Type B pancreatic cell (in vitro differentiated cells): ENCODE measurements around the gene RCN2. TPM values are rescaled to one million over a fixed set of nuclear protein-coding genes. Genes with fewer than 3 reads are reported as not detected.
"Not testable (repeated sequence)": the region's sequence is repeated elsewhere in the genome, so short reads cannot be mapped to it uniquely, and the experiment has no call there.

Experiments used
- DNase-seq: peaks from one replicate; pipeline ENCODE4 v3.0.0; 2021; ENCODE audit warnings: mixed read lengths; ENCODE audit not compliant: unreplicated experiment; ENCODE audit errors: extremely low spot score
- H3K27ac Mint-ChIP-seq: 2 replicates; pipeline ENCODE4 v1.8.0; 2021; ENCODE audit warnings: mild to moderate bottlenecking, mixed read lengths
- H3K27me3 Mint-ChIP-seq: 2 replicates; pipeline ENCODE4 v1.8.0; 2021; ENCODE audit warnings: mixed read lengths
- H3K36me3 Mint-ChIP-seq: 2 replicates; pipeline ENCODE4 v1.8.0; 2021; ENCODE audit warnings: mixed read lengths
- H3K4me1 Mint-ChIP-seq: one replicate; pipeline ENCODE4 v1.8.0; 2021; ENCODE audit warnings: mixed read lengths; ENCODE audit not compliant: unreplicated experiment
- H3K4me3 Mint-ChIP-seq: 2 replicates; pipeline ENCODE4 v1.8.0; 2021; ENCODE audit warnings: mild to moderate bottlenecking, mixed read lengths
- H3K9me3 Mint-ChIP-seq: 2 replicates; pipeline ENCODE4 v1.8.0; 2021; ENCODE audit warnings: mixed read lengths
- total RNA-seq: library from RNA; stranded (reverse); gene quantifications from 2 replicates; pipeline ENCODE4 v1.2.1, GENCODE V29; 2021; ENCODE audit warnings: low replicate concordance
- TF ChIP-seq, protein P1 (sequence below): fragments of 200-600 bp; sonication (generic); conservative IDR thresholded peaks from 2 replicates; pipeline ENCODE4 v1.5.0; 2021; ENCODE audit warnings: antibody characterized with exemption, mild to moderate bottlenecking

RCN2 gene
- total RNA-seq, 1 donor from 2014 or later: 109 TPM

DNA sequence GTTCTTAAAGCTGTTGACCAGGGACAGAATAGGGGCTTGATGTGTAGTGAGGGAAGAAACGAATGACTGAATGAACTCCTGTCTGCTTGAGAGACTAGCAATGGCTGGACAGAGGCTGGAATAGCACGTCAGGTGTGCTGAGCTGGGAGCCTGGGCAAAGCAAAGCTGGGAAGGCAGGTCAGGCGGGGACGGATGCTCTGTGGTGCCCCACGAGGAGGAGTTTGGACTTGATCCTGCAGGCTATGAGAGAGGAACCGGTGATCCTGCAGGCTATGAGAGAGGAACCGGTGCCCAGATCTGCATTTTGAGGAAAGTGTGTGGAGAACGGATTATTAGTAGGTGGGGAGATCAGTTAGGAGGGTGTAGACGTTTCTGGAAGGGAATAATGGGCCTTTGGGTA is 32.0 kb downstream of the RCN2 start:
- Mint-ChIP-seq H3K4me1 (peaks cover 32% of the 10 kb centered on the region), H3K27ac (no peak overlapping the region), H3K27me3 (peaks cover 11% of the 10 kb centered on the region), H3K36me3 (no peaks in the 10 kb centered on the region), H3K4me3 (no peak overlapping the region), H3K9me3 (no peaks in the 10 kb centered on the region)
- no peak for DNase-seq
- TF ChIP-seq, protein P1, sequence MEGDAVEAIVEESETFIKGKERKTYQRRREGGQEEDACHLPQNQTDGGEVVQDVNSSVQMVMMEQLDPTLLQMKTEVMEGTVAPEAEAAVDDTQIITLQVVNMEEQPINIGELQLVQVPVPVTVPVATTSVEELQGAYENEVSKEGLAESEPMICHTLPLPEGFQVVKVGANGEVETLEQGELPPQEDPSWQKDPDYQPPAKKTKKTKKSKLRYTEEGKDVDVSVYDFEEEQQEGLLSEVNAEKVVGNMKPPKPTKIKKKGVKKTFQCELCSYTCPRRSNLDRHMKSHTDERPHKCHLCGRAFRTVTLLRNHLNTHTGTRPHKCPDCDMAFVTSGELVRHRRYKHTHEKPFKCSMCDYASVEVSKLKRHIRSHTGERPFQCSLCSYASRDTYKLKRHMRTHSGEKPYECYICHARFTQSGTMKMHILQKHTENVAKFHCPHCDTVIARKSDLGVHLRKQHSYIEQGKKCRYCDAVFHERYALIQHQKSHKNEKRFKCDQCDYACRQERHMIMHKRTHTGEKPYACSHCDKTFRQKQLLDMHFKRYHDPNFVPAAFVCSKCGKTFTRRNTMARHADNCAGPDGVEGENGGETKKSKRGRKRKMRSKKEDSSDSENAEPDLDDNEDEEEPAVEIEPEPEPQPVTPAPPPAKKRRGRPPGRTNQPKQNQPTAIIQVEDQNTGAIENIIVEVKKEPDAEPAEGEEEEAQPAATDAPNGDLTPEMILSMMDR: no peak

DNA sequence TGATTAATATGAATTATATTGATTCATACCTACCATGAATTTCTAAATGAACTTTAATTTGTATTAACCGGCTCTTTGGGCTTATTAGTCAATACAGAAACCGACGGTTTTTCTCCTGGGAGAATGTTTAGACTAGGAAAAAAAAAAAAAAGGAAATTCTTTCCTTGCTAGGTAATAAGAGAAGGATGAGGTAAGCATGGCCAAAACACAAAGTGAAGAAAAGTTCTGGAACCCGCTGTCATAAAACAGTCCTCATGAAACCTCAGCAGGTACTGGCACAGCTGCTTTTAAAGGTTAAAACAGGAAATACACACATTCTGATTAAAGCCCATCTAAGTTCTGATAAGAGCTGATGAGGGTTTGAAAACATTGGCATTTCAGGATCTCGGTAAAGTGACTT is 32.6 kb downstream of the RCN2 start:
- TF ChIP-seq, protein P1: no peak
- H3K36me3 Mint-ChIP-seq: no peaks in the 10 kb centered on the region
- no peaks in the 10 kb centered on the region for H3K9me3 Mint-ChIP-seq
- no peak overlapping the region for H3K27ac Mint-ChIP-seq
- H3K27me3 Mint-ChIP-seq: peaks cover 11% of the 10 kb centered on the region
- H3K4me1 Mint-ChIP-seq: peaks cover 32% of the 10 kb centered on the region
- no peak overlapping the region for H3K4me3 Mint-ChIP-seq
- DNase-seq: no peak

DNA sequence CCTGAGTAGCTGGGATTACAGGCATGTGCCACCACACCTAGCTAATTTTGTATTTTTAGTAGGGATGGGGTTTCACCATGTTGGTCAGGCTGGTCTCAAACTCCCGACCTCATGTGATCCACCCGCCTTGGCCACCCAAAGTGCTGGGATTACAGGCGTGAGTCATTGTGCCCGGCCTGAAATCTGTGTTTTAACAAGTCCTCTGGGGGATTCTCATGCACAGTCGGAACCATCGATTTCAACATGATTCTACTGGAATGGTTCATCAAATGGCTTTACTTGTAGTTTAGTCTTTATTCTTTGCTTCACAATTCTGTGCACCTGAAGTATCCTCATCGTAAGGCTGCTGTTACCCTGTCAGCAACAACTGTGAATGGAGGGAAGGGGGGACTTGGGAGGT is 34.5 kb downstream of the RCN2 start:
- H3K36me3 Mint-ChIP-seq: not testable (repeated sequence)

DNA sequence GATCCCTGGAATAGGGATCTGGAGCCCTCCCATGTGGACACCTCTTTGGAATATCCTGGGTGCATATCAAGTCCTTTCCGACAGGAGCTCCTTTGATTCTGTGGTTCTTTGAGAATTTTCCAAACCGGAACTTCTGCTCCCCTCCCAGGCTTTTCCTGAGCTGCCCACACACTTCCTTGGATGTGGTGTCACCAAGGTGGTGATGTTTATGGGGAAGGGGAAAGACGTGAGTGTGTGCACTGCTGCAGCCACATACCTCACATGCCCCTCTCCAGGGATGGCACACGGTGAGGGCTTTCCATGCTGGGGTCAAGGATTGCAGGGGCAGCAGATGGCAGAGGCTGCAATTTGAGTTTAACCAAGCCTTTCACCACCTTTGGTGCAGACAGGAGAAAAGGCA is 35.5 kb downstream of the RCN2 start:
- no peak overlapping the region for H3K4me3 Mint-ChIP-seq
- no peaks in the 10 kb centered on the region for H3K36me3 Mint-ChIP-seq
- peaks cover 18% of the 10 kb centered on the region for H3K4me1 Mint-ChIP-seq
- H3K27ac Mint-ChIP-seq: no peak overlapping the region
- peaks cover 14% of the 10 kb centered on the region for H3K27me3 Mint-ChIP-seq
- TF ChIP-seq, protein P1: no peak
- DNase-seq: no peak
- H3K9me3 Mint-ChIP-seq: no peaks in the 10 kb centered on the region

More for the DNA sequence above, 34.5 kb downstream of the RCN2 start:
- not testable (repeated sequence) for H3K27ac Mint-ChIP-seq, H3K9me3 Mint-ChIP-seq, DNase-seq, H3K4me3 Mint-ChIP-seq
- Mint-ChIP-seq H3K27me3 (peaks cover 12% of the 10 kb centered on the region), H3K4me1 (peaks cover 28% of the 10 kb centered on the region)

DNA sequence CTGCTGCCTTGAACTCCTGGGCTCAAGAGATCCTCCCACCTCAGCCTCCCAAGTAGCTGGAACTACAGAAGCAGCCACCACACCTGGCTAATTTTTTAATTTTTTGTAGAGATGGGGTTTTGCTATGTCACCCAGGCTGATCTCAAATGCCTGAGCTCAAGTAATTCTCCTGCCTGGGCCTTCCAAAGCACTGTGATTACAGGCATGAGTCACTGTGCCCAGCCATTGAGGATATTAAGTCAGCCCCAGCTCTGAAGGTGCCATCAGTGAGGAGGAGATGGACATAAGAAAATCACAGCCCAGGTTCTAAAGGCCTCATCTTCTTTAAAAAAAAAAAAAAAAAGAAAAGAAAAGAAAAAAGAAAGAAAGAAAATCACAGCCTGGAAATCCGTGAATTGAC is 36.8 kb downstream of the RCN2 start:
- Mint-ChIP-seq H3K4me3 (no peak overlapping the region), H3K4me1 (peaks cover 12% of the 10 kb centered on the region), H3K36me3 (no peaks in the 10 kb centered on the region)

DNA sequence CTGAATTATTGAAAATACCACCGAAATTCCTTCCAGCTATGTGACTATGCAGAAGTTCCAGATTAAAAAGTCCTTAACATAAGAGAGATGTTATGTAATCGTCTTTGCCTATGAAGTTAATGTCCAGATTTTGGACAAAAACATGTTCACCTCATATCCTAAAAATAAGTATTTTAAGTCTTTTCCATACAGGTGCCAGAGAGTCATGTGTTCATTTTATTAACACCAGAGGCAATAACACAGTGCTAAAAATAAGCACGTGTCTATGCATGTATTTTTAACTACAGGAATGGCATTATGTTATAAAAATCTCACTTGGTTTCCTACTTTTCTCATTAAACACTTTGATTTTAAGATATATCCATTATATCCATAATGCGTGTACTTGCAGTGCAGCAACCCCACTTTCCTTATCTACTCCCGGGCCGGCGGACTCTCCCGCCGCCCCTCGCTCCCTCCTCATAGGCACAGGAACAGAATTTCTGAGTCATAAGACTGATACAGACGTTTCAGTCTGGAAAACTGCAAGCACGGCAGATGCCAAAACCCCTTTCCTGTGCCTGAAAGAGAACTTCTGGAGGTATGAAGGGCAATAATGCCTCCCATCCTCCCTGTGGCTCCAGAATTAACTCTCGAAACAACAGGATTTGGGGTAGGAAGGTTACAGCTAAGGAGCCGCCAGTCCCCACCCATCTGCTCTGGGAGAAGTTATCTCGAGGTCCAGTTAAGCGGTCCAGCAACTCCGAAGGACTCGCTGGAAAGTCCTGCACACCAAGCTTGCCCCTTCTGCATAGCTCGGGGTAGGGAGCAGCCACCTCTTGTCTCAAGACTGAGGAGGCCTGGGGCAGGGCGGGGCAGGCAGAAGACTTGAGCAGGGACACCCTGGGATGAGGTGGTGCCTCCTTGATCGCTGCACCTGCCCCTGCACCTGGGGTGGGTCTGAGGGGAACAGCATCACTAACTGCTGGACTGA is 41.1 kb downstream of the RCN2 start:
- no peak for DNase-seq
- H3K27me3 Mint-ChIP-seq: peaks cover 13% of the 10 kb centered on the region

More for the DNA sequence above, 36.8 kb downstream of the RCN2 start:
- Mint-ChIP-seq H3K27me3 (peaks cover 14% of the 10 kb centered on the region), H3K9me3 (no peaks in the 10 kb centered on the region), H3K27ac (no peak overlapping the region)
- TF ChIP-seq, protein P1: no peak
- DNase-seq: no peak

More for the DNA sequence above, 41.1 kb downstream of the RCN2 start:
- no peaks in the 10 kb centered on the region for H3K4me1 Mint-ChIP-seq
- TF ChIP-seq, protein P1: no peak
- no peak overlapping the region for H3K4me3 Mint-ChIP-seq
- no peaks in the 10 kb centered on the region for H3K36me3 Mint-ChIP-seq
- no peak overlapping the region for H3K27ac Mint-ChIP-seq
- peaks cover under 1% of the 10 kb centered on the region for H3K9me3 Mint-ChIP-seq
